ENCODE measurements around the gene SDC3.

The SDC3 gene

GRCh38 chr1:30927448-30927847, 18.9 kb upstream of the SDC3 start:
- DNase-seq, result no peak

- no peak for DNase-seq
These were observed 15.0 kb upstream of the SDC3 start for GRCh38 chr1:30923597-30923996.

GRCh38 chr1:30920827-30921226, 12.3 kb upstream of the SDC3 start:
- no peak for DNase-seq

GRCh38 chr1:30919025-30919881, 10.7 kb upstream of the SDC3 start:
- no peak for DNase-seq

GRCh38 chr1:30916296-30916695, 7.7 kb upstream of the SDC3 start:
- no peak for DNase-seq

GRCh38 chr1:30915491-30916230, 7.1 kb upstream of the SDC3 start:
- DNase-seq, result no peak

GRCh38 chr1:30914931-30915330, 6.4 kb upstream of the SDC3 start:
- DNase-seq, result no peak

- no peak for DNase-seq
These were observed 6.0 kb upstream of the SDC3 start for GRCh38 chr1:30914587-30914922.

- no peak for DNase-seq
These were observed 4.5 kb upstream of the SDC3 start for GRCh38 chr1:30912913-30913652.

- no peak for DNase-seq
These were observed 3.7 kb upstream of the SDC3 start for GRCh38 chr1:30912224-30912623.

GRCh38 chr1:30911059-30911954, 2.7 kb upstream of the SDC3 start:
- peak; percentile 32 for DNase-seq

GRCh38 chr1:30909365-30910068, 959 bp upstream of the SDC3 start:
- no peak for DNase-seq

- no peak for DNase-seq
These were observed 252 bp downstream of the SDC3 start for GRCh38 chr1:30908316-30908695.

- no peak for DNase-seq
These were observed 860 bp downstream of the SDC3 start for GRCh38 chr1:30907481-30908315.

GRCh38 chr1:30906631-30907441, 1.7 kb downstream of the SDC3 start:
- no peak for DNase-seq

- DNase-seq, result no peak
These were observed 2.5 kb downstream of the SDC3 start for GRCh38 chr1:30905916-30906620.

- DNase-seq, result no peak
These were observed 3.2 kb downstream of the SDC3 start for GRCh38 chr1:30905403-30905802.

GRCh38 chr1:30904962-30905335, 3.6 kb downstream of the SDC3 start:
- DNase-seq, result no peak

GRCh38 chr1:30904191-30904961, 4.2 kb downstream of the SDC3 start:
- DNase-seq, result no peak
